ENCODE results near the gene SLC12A5. TPM values are rescaled to one million over a fixed set of nuclear protein-coding genes. Genes with fewer than 3 reads are reported as not detected.

The SLC12A5 gene
- total and polyA plus RNA-seq, 8 donors, result 0.93 to 6.2 (median 3.4) TPM; not detected in 4

DNA sequence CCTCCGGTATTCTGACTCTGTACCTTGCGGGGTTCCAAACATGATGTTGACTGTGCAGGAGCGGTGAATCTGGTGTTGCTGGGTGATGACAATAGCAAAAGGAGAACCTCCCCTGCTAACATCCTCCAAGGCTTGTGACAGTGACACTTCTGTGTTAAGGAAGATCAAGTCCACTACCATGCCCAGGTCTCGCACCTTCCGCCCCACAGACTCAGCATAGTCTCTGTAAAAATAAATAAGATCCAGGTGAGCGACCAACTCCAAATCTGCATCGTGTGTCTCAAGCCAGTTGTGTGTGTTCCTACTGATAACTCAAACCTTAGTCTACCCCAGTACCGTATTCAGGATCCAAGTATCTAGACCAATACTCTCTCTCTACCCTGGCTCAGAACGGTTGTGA is 36.0 kb downstream of the SLC12A5 start:
- no peak overlapping the region for H3K4me3 ChIP-seq
- no peaks in the 10 kb centered on the region for H3K27me3 ChIP-seq
- DNase-seq, result no peak
- peaks cover 80 to 100% (median 100%) of the 10 kb centered on the region in 4 donors for H3K36me3 ChIP-seq
- no peaks in the 10 kb centered on the region for H3K9me3 ChIP-seq
- peaks cover 0 to 16% (median 6%) of the 10 kb centered on the region in 4 donors for H3K4me1 ChIP-seq
- no peak for TF ChIP-seq POLR2A (IDR thresholded peaks at IDR 0.05)
- TF ChIP-seq, protein P1, sequence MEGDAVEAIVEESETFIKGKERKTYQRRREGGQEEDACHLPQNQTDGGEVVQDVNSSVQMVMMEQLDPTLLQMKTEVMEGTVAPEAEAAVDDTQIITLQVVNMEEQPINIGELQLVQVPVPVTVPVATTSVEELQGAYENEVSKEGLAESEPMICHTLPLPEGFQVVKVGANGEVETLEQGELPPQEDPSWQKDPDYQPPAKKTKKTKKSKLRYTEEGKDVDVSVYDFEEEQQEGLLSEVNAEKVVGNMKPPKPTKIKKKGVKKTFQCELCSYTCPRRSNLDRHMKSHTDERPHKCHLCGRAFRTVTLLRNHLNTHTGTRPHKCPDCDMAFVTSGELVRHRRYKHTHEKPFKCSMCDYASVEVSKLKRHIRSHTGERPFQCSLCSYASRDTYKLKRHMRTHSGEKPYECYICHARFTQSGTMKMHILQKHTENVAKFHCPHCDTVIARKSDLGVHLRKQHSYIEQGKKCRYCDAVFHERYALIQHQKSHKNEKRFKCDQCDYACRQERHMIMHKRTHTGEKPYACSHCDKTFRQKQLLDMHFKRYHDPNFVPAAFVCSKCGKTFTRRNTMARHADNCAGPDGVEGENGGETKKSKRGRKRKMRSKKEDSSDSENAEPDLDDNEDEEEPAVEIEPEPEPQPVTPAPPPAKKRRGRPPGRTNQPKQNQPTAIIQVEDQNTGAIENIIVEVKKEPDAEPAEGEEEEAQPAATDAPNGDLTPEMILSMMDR (IDR thresholded peaks at IDR 0.05), result no peak
- TF ChIP-seq POLR2AphosphoS5 (IDR thresholded peaks at IDR 0.05), result no peak
- no peak overlapping the region for H3K27ac ChIP-seq
- intact Hi-C loops (cut with DNase I; ENCODE audit: low total_unique reads), result no loop called here
- WGBS, 5 donors, result 94 to 96% (median 95%) methylated on average over 9 of the region's 9 CpGs

DNA sequence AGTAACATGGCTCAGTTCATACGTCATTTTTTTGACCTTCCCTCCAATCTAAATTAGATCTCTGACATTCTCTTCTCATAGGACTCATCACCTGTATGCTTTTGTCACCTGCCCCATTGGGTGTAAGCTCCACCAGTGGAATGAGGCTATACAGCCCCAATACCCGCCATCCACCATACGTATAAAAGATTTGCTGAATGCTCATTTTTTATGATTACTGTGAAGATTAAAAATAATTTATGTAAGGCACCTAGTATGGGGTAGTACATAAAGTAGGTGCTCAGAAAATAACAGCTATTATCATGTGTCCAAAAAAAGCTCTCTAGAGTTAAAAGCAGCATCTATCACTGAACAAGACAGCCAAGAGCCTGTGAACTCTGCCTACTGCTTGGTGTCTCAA is 36.7 kb downstream of the SLC12A5 start:
- Histone ChIP-seq H3K27ac (no peak overlapping the region), H3K4me1 (peaks cover 0 to 9% (median 3%) of the 10 kb centered on the region in 4 donors), H3K27me3 (no peaks in the 10 kb centered on the region), H3K36me3 (peaks cover 83 to 99% (median 98%) of the 10 kb centered on the region in 4 donors), H3K4me3 (no peak overlapping the region), H3K9me3 (no peaks in the 10 kb centered on the region)
- intact Hi-C loops (cut with DNase I; ENCODE audit: low total_unique reads), result no loop called here
- no peak for DNase-seq
- 93 to 99% (median 95%) methylated on average over 3 of the region's 3 CpGs for WGBS, 5 donors
- TF ChIP-seq POLR2A (IDR thresholded peaks at IDR 0.05) (no peak), EP300 (IDR thresholded peaks at IDR 0.05) (no peak), POLR2AphosphoS5 (IDR thresholded peaks at IDR 0.05) (no peak)
- TF ChIP-seq, protein P1 (IDR thresholded peaks at IDR 0.05), result no peak

DNA sequence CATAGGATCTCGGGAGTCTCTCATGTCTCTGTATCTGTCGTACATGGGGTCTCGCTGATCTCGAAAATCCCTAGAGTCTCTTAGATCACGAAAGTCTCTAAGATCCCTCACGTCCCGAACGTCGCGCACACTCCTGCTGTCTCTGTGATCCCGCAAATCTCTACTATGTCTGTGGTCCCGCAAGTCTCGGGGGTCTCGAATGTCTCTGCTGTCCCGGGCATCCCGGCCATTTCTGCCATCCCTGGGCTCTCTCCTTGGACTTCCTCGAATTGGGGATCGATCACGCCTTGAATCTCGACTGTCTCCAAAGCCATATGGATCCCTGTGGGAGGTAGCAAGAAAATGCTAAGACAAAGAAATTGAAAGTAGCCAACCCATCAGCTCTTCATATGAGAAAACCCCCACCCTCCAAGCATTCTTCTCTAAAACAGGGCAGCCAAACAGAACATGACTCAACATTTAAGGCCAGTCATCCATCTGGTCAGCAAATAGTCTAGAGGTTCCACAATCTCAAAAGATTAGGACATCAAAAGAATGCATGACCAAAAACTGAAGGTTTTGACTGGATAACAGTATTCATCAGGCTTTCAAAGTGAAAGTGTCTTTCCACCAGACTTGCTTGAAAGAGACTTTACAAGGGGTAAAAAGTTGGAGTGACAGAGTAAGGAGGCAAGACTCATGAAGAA is 41.3 kb downstream of the SLC12A5 start:
- Histone ChIP-seq H3K9me3 (no peaks in the 10 kb centered on the region), H3K27me3 (no peaks in the 10 kb centered on the region), H3K36me3 (peaks cover 55 to 76% (median 73%) of the 10 kb centered on the region in 4 donors), H3K27ac (no peak overlapping the region), H3K4me3 (no peak overlapping the region), H3K4me1 (peaks cover 0 to 27% (median 0%) of the 10 kb centered on the region in 4 donors)
- no peak for DNase-seq
- 94 to 97% (median 96%) methylated on average over 20 of the region's 20 CpGs for WGBS, 5 donors
- intact Hi-C loops (cut with DNase I; ENCODE audit: low total_unique reads), result no loop called here
- TF ChIP-seq, protein P1 (IDR thresholded peaks at IDR 0.05), result no peak
- no peak for TF ChIP-seq POLR2A (IDR thresholded peaks at IDR 0.05)
- TF ChIP-seq EP300 (IDR thresholded peaks at IDR 0.05), result no peak
- no peak for TF ChIP-seq POLR2AphosphoS5 (IDR thresholded peaks at IDR 0.05)

DNA sequence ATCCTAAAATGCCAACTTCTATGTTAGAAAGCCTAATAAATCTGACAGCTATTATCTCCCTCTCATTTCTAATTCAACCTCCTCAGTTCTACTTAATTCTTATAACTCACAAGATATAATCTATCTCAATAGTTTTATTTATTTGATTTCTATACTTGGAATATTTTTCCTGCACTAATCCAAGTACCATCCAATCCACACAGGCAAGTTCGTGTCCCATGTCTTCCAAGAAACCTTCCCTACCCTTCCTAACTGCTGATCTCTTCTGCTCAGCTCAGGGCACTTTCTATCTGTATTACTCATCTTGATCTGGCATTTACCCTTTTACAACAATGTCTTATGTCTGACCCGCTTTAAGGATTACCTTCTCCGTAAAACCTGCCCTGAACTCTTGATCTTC is 42.6 kb downstream of the SLC12A5 start:
- intact Hi-C loops (cut with DNase I; ENCODE audit: low total_unique reads), result no loop called here
- peaks cover 0 to 27% (median 0%) of the 10 kb centered on the region in 4 donors for H3K4me1 ChIP-seq
- no peak overlapping the region for H3K27ac ChIP-seq
- peaks cover 47 to 72% (median 68%) of the 10 kb centered on the region in 4 donors for H3K36me3 ChIP-seq
- H3K4me3 ChIP-seq, result no peak overlapping the region
- no peaks in the 10 kb centered on the region for H3K9me3 ChIP-seq
- 92 to 97% (median 93%) methylated on average over 3 of the region's 3 CpGs for WGBS, 5 donors
- TF ChIP-seq EP300 (IDR thresholded peaks at IDR 0.05), result no peak
- DNase-seq, result no peak
- H3K27me3 ChIP-seq, result no peaks in the 10 kb centered on the region

DNA sequence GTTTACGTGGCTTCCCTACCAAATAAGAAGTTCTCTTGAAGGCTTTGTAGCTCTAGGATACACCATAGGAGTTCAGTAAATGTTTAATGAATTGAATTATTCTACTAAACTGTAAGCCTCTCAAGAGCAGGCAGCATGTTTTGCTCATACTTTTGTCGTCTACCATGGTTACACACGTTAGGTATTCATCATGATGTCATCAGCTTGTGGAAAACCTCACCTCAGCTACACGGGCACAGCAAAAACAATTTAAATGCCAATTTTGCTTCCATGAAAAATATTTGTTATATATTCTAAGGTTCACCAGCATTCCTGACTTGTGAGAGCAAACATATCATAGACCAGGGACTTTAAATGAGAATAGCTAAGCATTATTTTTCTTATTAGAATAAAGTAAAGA is 44.0 kb downstream of the SLC12A5 start:
- Histone ChIP-seq H3K4me3 (no peak overlapping the region), H3K4me1 (peaks cover 0 to 30% (median under 1%) of the 10 kb centered on the region in 4 donors), H3K36me3 (peaks cover 35 to 68% (median 67%) of the 10 kb centered on the region in 4 donors), H3K27ac (no peak overlapping the region), H3K9me3 (no peaks in the 10 kb centered on the region), H3K27me3 (no peaks in the 10 kb centered on the region)
- no peak for DNase-seq
- WGBS, 5 donors, result 88 to 93% (median 92%) methylated on average over 4 of the region's 4 CpGs
- TF ChIP-seq POLR2AphosphoS5 (IDR thresholded peaks at IDR 0.05) (no peak), POLR2A (IDR thresholded peaks at IDR 0.05) (no peak), EP300 (IDR thresholded peaks at IDR 0.05) (no peak)
- TF ChIP-seq, protein P1 (IDR thresholded peaks at IDR 0.05), result no peak
- intact Hi-C loops (cut with DNase I; ENCODE audit: low total_unique reads), result no loop called here

Measured in stomach (tissue), 9 donors.